ENCODE measurements around the gene EXT2. TPM values are rescaled to one million over a fixed set of nuclear protein-coding genes. Genes with fewer than 3 reads are reported as not detected.

EXT2 gene
- 77.5 and 82.6 TPM in 2 replicates for polyA plus RNA-seq
- 125 and 132 TPM in 2 replicates for polyA minus RNA-seq

DNA sequence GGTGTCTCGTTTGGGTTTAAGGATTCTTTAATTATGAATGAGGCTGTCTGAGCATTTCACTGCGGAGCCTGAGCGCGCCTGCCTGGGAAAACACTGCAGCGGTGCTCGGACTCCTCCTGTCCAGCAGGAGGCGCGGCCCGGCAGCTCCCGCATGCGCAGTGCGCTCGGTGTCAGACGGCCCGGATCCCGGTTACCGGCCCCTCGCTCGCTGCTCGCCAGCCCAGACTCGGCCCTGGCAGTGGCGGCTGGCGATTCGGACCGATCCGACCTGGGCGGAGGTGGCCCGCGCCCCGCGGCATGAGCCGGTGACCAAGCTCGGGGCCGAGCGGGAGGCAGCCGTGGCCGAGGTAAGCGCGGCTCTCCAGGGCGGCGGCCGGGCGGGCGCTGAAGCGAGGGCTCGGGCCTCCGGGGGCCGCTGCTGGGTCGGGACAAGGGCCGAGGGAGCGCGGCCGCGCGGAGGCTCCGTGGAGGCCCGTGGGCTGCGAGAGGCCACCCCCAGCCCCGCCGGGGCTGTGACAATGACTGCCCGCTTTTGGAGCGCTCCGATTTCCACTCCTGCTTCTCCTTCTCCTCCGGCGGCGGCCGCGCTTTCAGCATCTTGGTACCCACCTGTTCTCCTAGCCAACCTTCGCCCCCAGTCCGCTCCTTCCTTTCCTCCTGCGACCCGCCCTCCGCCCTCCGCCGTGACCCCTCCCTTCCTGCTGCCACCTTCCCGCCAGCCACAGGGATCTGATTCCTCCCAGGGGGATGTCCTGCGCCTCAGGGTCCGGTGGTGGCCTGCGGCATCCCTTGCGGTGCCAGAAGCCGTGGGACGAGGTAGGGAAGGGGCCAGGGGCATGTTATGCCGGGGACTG is at the start of gene EXT2:
Gene EXT2, plus strand, starts transcription at position 173 of the 854 bp plus-strand sequence. CDS start 12,035 bp downstream, outside the sequence.
- TF ChIP-seq, protein P1, sequence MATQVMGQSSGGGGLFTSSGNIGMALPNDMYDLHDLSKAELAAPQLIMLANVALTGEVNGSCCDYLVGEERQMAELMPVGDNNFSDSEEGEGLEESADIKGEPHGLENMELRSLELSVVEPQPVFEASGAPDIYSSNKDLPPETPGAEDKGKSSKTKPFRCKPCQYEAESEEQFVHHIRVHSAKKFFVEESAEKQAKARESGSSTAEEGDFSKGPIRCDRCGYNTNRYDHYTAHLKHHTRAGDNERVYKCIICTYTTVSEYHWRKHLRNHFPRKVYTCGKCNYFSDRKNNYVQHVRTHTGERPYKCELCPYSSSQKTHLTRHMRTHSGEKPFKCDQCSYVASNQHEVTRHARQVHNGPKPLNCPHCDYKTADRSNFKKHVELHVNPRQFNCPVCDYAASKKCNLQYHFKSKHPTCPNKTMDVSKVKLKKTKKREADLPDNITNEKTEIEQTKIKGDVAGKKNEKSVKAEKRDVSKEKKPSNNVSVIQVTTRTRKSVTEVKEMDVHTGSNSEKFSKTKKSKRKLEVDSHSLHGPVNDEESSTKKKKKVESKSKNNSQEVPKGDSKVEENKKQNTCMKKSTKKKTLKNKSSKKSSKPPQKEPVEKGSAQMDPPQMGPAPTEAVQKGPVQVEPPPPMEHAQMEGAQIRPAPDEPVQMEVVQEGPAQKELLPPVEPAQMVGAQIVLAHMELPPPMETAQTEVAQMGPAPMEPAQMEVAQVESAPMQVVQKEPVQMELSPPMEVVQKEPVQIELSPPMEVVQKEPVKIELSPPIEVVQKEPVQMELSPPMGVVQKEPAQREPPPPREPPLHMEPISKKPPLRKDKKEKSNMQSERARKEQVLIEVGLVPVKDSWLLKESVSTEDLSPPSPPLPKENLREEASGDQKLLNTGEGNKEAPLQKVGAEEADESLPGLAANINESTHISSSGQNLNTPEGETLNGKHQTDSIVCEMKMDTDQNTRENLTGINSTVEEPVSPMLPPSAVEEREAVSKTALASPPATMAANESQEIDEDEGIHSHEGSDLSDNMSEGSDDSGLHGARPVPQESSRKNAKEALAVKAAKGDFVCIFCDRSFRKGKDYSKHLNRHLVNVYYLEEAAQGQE (IDR thresholded peaks at IDR 0.05; ENCODE audit: borderline replicate concordance): peak; percentile 68
- TF ChIP-seq EZH2 (IDR thresholded peaks at IDR 0.05; ENCODE audit: borderline replicate concordance, insufficient read depth, low read length, poor library complexity, severe bottlenecking) (no peak), POLR2AphosphoS5 (IDR thresholded peaks at IDR 0.05) (peak; percentile 92), EP300 (conservative IDR thresholded peaks at IDR 0.05; ENCODE audit: poor library complexity, severe bottlenecking) (no peak), MXI1 (conservative IDR thresholded peaks at IDR 0.05; ENCODE audit: poor library complexity, severe bottlenecking) (peak; percentile 62), TAF1 (IDR thresholded peaks at IDR 0.05; ENCODE audit: low read depth) (no peak), RAD21 (conservative IDR thresholded peaks at IDR 0.05) (peak; percentile 56), SMC3 (conservative IDR thresholded peaks at IDR 0.05; ENCODE audit: poor library complexity) (peak; percentile 74)
- TF ChIP-seq, protein P2, sequence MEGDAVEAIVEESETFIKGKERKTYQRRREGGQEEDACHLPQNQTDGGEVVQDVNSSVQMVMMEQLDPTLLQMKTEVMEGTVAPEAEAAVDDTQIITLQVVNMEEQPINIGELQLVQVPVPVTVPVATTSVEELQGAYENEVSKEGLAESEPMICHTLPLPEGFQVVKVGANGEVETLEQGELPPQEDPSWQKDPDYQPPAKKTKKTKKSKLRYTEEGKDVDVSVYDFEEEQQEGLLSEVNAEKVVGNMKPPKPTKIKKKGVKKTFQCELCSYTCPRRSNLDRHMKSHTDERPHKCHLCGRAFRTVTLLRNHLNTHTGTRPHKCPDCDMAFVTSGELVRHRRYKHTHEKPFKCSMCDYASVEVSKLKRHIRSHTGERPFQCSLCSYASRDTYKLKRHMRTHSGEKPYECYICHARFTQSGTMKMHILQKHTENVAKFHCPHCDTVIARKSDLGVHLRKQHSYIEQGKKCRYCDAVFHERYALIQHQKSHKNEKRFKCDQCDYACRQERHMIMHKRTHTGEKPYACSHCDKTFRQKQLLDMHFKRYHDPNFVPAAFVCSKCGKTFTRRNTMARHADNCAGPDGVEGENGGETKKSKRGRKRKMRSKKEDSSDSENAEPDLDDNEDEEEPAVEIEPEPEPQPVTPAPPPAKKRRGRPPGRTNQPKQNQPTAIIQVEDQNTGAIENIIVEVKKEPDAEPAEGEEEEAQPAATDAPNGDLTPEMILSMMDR (IDR thresholded peaks at IDR 0.05; ENCODE audit: poor library complexity, severe bottlenecking): peak; percentile 94
- peak within 1 kb of the TSS; percentile 66 for H3K27ac ChIP-seq (ENCODE audit: low read length)
- H3K27me3 ChIP-seq (ENCODE audit: insufficient read depth, low read depth, low read length): no peaks in the 10 kb centered on the region
- H3K4me2 ChIP-seq (ENCODE audit: low read length): peak within 1 kb of the TSS; percentile 96
- no peaks in the 10 kb centered on the region for H3F3A ChIP-seq (ENCODE audit: insufficient read depth, low read length, poor library complexity, severe bottlenecking)
- peak within 1 kb of the TSS; percentile 92 for H3K4me3 ChIP-seq (ENCODE audit: low read length)
- peaks cover 29% of the 10 kb centered on the region for H3K79me2 ChIP-seq (replicated peaks; ENCODE audit: insufficient read depth, low read length)
- H4K20me1 ChIP-seq (ENCODE audit: insufficient read depth): no peaks in the 10 kb centered on the region
- peak within 1 kb of the TSS; percentile 58 for H2AFZ ChIP-seq (ENCODE audit: low read depth, low read length)
- H3K9me3 ChIP-seq (ENCODE audit: low read length): no peaks in the 10 kb centered on the region
- no peaks in the 10 kb centered on the region for H3K9me2 ChIP-seq (ENCODE audit: insufficient read depth, low read length)
- peak within 1 kb of the TSS; percentile 88 for H3K9ac ChIP-seq (ENCODE audit: low read length)
- no peaks in the 10 kb centered on the region for H3K36me3 ChIP-seq (ENCODE audit: insufficient read depth, low read length)

DNA sequence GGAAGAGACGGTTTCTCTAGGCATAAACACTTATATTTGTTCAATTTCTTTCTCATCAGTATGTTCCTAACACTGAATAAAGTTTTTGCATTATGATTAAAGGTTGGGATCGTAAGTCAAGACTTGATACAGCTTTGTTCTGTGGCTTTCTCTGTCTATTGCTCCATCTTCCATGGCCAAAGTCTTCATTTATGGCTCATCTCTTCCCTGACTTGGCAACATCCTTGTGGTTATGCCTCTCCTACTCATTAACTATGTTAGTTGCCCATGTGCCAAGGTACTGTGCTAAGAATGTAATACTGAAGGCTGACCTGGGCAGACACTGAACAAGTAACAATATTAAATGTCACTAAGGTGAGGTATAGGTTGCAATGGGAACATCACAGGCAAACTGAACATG is 49.3 kb upstream of the EXT2 start:
- Histone ChIP-seq H3K4me2 (ENCODE audit: low read length) (no peak overlapping the region), H3K4me3 (ENCODE audit: low read length) (no peak overlapping the region), H3K9ac (ENCODE audit: low read length) (no peak overlapping the region), H3F3A (ENCODE audit: insufficient read depth, low read length, poor library complexity, severe bottlenecking) (no peaks in the 10 kb centered on the region), H3K79me2 (replicated peaks; ENCODE audit: insufficient read depth, low read length) (no peaks in the 10 kb centered on the region), H3K9me2 (ENCODE audit: insufficient read depth, low read length) (no peaks in the 10 kb centered on the region), H2AFZ (ENCODE audit: low read depth, low read length) (no peak overlapping the region), H3K36me3 (ENCODE audit: insufficient read depth, low read length) (no peaks in the 10 kb centered on the region), H4K20me1 (ENCODE audit: insufficient read depth) (no peaks in the 10 kb centered on the region), H3K27me3 (ENCODE audit: insufficient read depth, low read depth, low read length) (no peaks in the 10 kb centered on the region), H3K9me3 (ENCODE audit: low read length) (no peaks in the 10 kb centered on the region), H3K27ac (ENCODE audit: low read length) (no peak overlapping the region)
- no peak for TF ChIP-seq MXI1 (conservative IDR thresholded peaks at IDR 0.05; ENCODE audit: poor library complexity, severe bottlenecking)
- TF ChIP-seq RAD21 (conservative IDR thresholded peaks at IDR 0.05): no peak
- TF ChIP-seq, protein P2 (IDR thresholded peaks at IDR 0.05; ENCODE audit: poor library complexity, severe bottlenecking): no peak
- TF ChIP-seq POLR2AphosphoS5 (IDR thresholded peaks at IDR 0.05): no peak
- TF ChIP-seq SMC3 (conservative IDR thresholded peaks at IDR 0.05; ENCODE audit: poor library complexity): no peak
- TF ChIP-seq EZH2 (IDR thresholded peaks at IDR 0.05; ENCODE audit: borderline replicate concordance, insufficient read depth, low read length, poor library complexity, severe bottlenecking): no peak
- TF ChIP-seq EP300 (conservative IDR thresholded peaks at IDR 0.05; ENCODE audit: poor library complexity, severe bottlenecking): no peak
- TF ChIP-seq, protein P1 (IDR thresholded peaks at IDR 0.05; ENCODE audit: borderline replicate concordance): no peak
- no peak for TF ChIP-seq TAF1 (IDR thresholded peaks at IDR 0.05; ENCODE audit: low read depth)

Data from neural cell (in vitro differentiated cells).